ENCODE measurements around the gene SPACA7. TPM values are rescaled to one million over a fixed set of nuclear protein-coding genes. Genes with fewer than 3 reads are reported as not detected.

Gene SPACA7
- total RNA-seq, 1 donor from 2014 or later = not detected

- Mint-ChIP-seq H3K9me3 (peaks cover 3% of the 10 kb centered on the region), H3K27me3 (peaks cover 9% of the 10 kb centered on the region), H3K36me3 (ENCODE audit: low read depth) (no peaks in the 10 kb centered on the region), H3K4me1 (no peaks in the 10 kb centered on the region), H3K4me3 (no peak overlapping the region), H3K27ac (no peak overlapping the region)
- intact Hi-C loops (cut with micrococcal nuclease) = no loop called here
- no peak for DNase-seq
These were observed 89.3 kb downstream of the SPACA7 start for GRCh38 chr13:112465251-112466131.

DNA sequence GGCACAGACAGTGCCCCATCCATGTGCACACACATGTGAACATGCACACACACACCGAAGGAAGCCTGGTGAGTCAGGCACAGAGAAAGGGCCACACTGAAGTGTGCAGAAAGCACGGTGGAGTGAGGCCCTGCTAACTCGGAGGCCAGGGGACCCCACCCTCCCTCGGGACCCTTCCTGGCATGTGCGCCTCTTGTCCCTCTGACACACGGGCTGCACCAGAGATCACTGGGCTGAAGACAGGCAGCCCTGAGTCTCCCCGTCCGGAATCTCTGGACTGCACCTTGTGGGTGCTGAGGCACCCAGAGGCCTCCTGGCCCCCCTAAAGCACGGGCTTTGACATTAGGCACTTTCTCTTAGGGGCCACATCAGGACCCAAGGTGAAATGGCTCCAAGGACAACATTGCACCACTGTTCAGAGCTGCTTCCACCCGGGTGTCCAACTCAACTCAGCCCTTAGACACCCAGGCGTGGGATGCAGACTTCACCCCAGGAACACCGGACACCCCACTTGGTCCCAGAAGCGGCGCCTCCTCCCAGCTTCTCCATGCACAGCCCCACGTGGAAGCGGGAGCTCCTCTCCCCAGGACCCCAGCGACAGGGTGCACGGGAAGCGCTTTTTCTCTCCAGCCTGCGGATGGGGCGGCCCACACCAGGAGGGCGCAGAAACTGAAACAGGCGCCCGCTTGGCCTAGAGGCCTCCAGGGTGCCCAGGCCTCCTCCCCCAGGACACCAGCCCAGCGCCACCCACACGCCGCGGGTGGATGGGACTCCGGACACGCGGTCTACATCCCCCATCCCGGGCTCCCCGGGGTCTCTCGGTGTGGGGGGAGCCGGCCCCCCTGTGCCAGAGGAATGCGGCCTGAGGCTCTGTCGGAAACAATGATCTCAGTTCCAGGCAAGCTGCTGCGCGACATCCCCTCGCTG, 90.2 kb downstream of the SPACA7 start:
- H3K36me3 Mint-ChIP-seq (ENCODE audit: low read depth) = no peaks in the 10 kb centered on the region
- no peak overlapping the region for H3K27ac Mint-ChIP-seq
- H3K9me3 Mint-ChIP-seq = peaks cover 3% of the 10 kb centered on the region
- H3K4me3 Mint-ChIP-seq = no peak overlapping the region
- intact Hi-C loops (cut with micrococcal nuclease) = no loop called here
- no peaks in the 10 kb centered on the region for H3K4me1 Mint-ChIP-seq
- H3K27me3 Mint-ChIP-seq = peaks cover 9% of the 10 kb centered on the region
- DNase-seq = no peak

- H3K27ac Mint-ChIP-seq = no peak overlapping the region
- H3K4me3 Mint-ChIP-seq = no peak overlapping the region
- no peaks in the 10 kb centered on the region for H3K36me3 Mint-ChIP-seq (ENCODE audit: low read depth)
- intact Hi-C loops (cut with micrococcal nuclease) = no loop called here
- no peaks in the 10 kb centered on the region for H3K4me1 Mint-ChIP-seq
- H3K9me3 Mint-ChIP-seq = peaks cover 3% of the 10 kb centered on the region
- DNase-seq = no peak
- peaks cover 8% of the 10 kb centered on the region for H3K27me3 Mint-ChIP-seq
These were observed 91.1 kb downstream of the SPACA7 start for GRCh38 chr13:112467236-112467635.

- H3K27me3 Mint-ChIP-seq = peaks cover 4% of the 10 kb centered on the region
- no peak for DNase-seq
- intact Hi-C loops (cut with micrococcal nuclease) = no loop called here
- no peaks in the 10 kb centered on the region for H3K9me3 Mint-ChIP-seq
- H3K4me1 Mint-ChIP-seq = no peaks in the 10 kb centered on the region
- H3K27ac Mint-ChIP-seq = no peak overlapping the region
- no peaks in the 10 kb centered on the region for H3K36me3 Mint-ChIP-seq (ENCODE audit: low read depth)
- no peak overlapping the region for H3K4me3 Mint-ChIP-seq
These were observed 91.9 kb downstream of the SPACA7 start for GRCh38 chr13:112468069-112468468.

DNA sequence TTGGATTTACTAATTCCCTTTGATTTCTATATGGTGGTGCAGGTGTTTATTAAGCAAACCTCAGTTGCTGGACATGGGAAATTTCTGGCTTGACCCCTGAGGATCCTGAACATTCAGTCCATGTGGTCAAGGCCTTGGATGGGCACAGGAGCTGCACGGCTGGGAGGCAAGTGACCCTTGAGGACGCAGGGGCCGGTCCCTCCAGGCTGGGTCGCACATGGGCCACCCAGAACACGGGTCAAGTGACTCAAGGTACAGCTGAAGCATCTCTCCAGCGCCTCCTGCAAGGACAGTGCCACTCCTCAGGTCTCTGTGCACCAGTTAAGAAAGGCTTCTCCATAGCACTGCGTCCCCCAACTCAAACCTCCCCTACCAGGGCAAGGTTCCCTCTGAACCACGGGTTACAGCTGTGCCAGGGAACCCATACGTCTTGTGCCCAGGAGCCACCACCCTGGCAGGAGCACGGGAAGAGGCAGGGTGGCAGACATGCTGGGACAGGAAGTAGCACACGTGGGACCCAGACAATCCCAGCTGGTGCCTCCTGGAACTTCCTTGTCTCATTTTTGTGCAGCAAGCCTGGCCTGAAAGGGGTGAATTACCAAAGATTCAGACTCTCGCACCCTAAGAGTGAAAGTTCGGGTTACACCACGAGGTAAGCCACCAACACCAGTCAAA, 93.1 kb downstream of the SPACA7 start:
- H3K36me3 Mint-ChIP-seq (ENCODE audit: low read depth) = no peaks in the 10 kb centered on the region
- no peak for DNase-seq
- no peaks in the 10 kb centered on the region for H3K4me1 Mint-ChIP-seq
- peaks cover 2% of the 10 kb centered on the region for H3K27me3 Mint-ChIP-seq
- H3K27ac Mint-ChIP-seq = no peak overlapping the region
- intact Hi-C loops (cut with micrococcal nuclease) = no loop called here
- no peak overlapping the region for H3K4me3 Mint-ChIP-seq
- H3K9me3 Mint-ChIP-seq = no peaks in the 10 kb centered on the region

GRCh38 chr13:112473818-112474217, 97.7 kb downstream of the SPACA7 start:
- Mint-ChIP-seq H3K9me3 (no peaks in the 10 kb centered on the region), H3K27ac (no peak overlapping the region), H3K27me3 (no peaks in the 10 kb centered on the region), H3K4me3 (no peak overlapping the region), H3K4me1 (no peaks in the 10 kb centered on the region), H3K36me3 (ENCODE audit: low read depth) (no peaks in the 10 kb centered on the region)
- intact Hi-C loops (cut with micrococcal nuclease) = no loop called here
- DNase-seq = no peak

DNA sequence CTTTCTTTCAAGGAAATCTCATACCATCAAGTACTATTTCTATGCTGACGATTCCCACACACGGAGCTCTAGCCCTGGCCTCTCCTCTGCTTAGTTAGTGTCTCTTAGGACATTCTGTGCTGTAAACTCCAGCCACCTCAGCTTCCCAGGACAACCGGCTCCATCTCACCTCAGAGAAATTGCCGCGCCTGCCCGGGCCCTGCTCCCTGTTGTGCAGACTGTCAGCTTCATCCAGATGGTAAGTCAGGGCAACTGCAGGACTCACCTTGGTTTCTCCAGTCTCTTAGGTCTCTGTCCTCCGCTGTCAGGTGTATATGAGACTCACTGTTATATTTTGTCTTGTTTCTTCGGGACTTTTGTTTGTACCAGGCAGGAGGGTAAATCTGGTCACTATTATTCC, 98.7 kb downstream of the SPACA7 start:
- no peaks in the 10 kb centered on the region for H3K9me3 Mint-ChIP-seq
- H3K36me3 Mint-ChIP-seq (ENCODE audit: low read depth) = no peaks in the 10 kb centered on the region
- no peak overlapping the region for H3K27ac Mint-ChIP-seq
- no peaks in the 10 kb centered on the region for H3K4me1 Mint-ChIP-seq
- no peak for DNase-seq
- H3K4me3 Mint-ChIP-seq = no peak overlapping the region
- intact Hi-C loops (cut with micrococcal nuclease) = no loop called here
- no peaks in the 10 kb centered on the region for H3K27me3 Mint-ChIP-seq

DNA sequence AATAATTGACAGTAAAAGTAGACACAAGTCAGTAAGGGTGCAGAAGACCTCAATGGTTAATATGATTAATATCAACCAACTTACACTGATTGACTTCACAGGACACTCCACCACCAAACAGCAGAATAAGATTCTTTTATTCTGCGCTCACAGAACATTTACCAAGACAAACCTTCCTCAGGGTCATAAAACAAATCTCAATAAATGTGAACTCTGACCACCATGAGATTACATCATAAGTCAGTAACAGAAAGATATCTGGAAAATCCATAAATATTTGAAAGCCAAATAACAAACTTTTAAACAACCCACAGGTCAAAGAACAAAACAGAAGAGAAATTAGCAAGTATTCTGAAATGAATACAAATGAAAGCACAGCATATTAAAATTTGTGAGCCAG, 99.7 kb downstream of the SPACA7 start:
- no peak overlapping the region for H3K4me3 Mint-ChIP-seq
- no peaks in the 10 kb centered on the region for H3K9me3 Mint-ChIP-seq
- H3K27me3 Mint-ChIP-seq = no peaks in the 10 kb centered on the region
- no peaks in the 10 kb centered on the region for H3K4me1 Mint-ChIP-seq
- no peaks in the 10 kb centered on the region for H3K36me3 Mint-ChIP-seq (ENCODE audit: low read depth)
- intact Hi-C loops (cut with micrococcal nuclease) = no loop called here
- no peak for DNase-seq
- H3K27ac Mint-ChIP-seq = no peak overlapping the region

GRCh38 chr13:112477070-112477619, 101.0 kb downstream of the SPACA7 start:
- H3K27me3 Mint-ChIP-seq = no peaks in the 10 kb centered on the region

GRCh38 chr13:112479389-112479788, 103.2 kb downstream of the SPACA7 start:
- H3K27me3 Mint-ChIP-seq = no peaks in the 10 kb centered on the region
- no peaks in the 10 kb centered on the region for H3K36me3 Mint-ChIP-seq (ENCODE audit: low read depth)
- no peak for DNase-seq
- no peaks in the 10 kb centered on the region for H3K9me3 Mint-ChIP-seq
- no peak overlapping the region for H3K4me3 Mint-ChIP-seq
- intact Hi-C loops (cut with micrococcal nuclease) = no loop called here
- no peak overlapping the region for H3K27ac Mint-ChIP-seq
- H3K4me1 Mint-ChIP-seq = peaks cover 2% of the 10 kb centered on the region

More at GRCh38 chr13:112477070-112477619, 101.0 kb downstream of the SPACA7 start:
- Mint-ChIP-seq H3K9me3 (no peaks in the 10 kb centered on the region), H3K4me3 (no peak overlapping the region), H3K4me1 (peaks cover 2% of the 10 kb centered on the region), H3K27ac (no peak overlapping the region), H3K36me3 (ENCODE audit: low read depth) (no peaks in the 10 kb centered on the region)
- intact Hi-C loops (cut with micrococcal nuclease) = no loop called here
- no peak for DNase-seq

GRCh38 chr13:112481458-112481857, 105.3 kb downstream of the SPACA7 start:
- no peak overlapping the region for H3K27ac Mint-ChIP-seq
- peaks cover 2% of the 10 kb centered on the region for H3K4me1 Mint-ChIP-seq
- intact Hi-C loops (cut with micrococcal nuclease) = no loop called here
- H3K9me3 Mint-ChIP-seq = no peaks in the 10 kb centered on the region
- DNase-seq = no peak
- no peak overlapping the region for H3K4me3 Mint-ChIP-seq
- H3K36me3 Mint-ChIP-seq (ENCODE audit: low read depth) = peaks cover 5% of the 10 kb centered on the region
- H3K27me3 Mint-ChIP-seq = no peaks in the 10 kb centered on the region

DNA sequence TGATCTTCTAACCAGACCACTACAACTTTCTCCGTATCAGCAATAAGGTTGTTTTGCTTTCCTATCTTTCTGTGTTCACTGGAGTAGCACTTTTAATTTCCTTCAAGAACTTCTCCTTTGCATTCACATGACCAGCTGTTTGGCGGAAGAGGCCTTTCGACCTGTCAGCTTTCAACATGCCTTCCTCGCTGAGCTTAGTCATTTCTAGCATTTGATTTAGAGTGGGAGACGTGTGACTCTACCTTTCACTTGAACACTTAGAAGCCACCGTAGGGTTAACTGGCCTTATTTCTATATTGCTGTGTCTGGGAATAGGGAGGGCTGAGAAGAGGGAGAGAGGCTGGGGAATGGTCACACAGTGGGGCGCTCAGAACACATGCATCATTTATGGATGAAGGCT, 107.1 kb downstream of the SPACA7 start:
- intact Hi-C loops (cut with micrococcal nuclease) = no loop called here
- no peak for DNase-seq
- Mint-ChIP-seq H3K36me3 (ENCODE audit: low read depth) (peaks cover 8% of the 10 kb centered on the region), H3K4me1 (peaks cover 3% of the 10 kb centered on the region), H3K4me3 (no peak overlapping the region), H3K27me3 (no peaks in the 10 kb centered on the region), H3K9me3 (no peaks in the 10 kb centered on the region), H3K27ac (no peak overlapping the region)

Measured in activated CD4-positive, alpha-beta T cell treated with anti-CD3 and anti-CD28 coated beads, Interleukin-2, amount 10 ng/mL, durations not matched to agents 24 days and 14 days (primary cell).